BE2C (cell line): ENCODE data around the gene HHAT.
A peak's percentile ranks its signal among the peaks of the same experiment; 100 is the strongest.

Source experiments
- DNase-seq: peaks from one replicate; pipeline ENCODE4 v3.0.0-alpha.2; 2020
- H3K27me3 ChIP-seq: fragments of 250-450 bp; sonication (Bioruptor Pico); 2 replicates; pipeline ENCODE4 v1.5.1; 2020; ENCODE audit warnings: mild to moderate bottlenecking
- H3K36me3 ChIP-seq: fragments of 250-450 bp; sonication (Bioruptor Pico); 2 replicates; pipeline ENCODE4 v1.5.1; 2020; ENCODE audit warnings: mild to moderate bottlenecking
- H3K4me1 ChIP-seq: fragments of 250-450 bp; sonication (Bioruptor Pico); 2 replicates; pipeline ENCODE4 v1.5.1; 2020
- H3K4me3 ChIP-seq: 2 replicates; pipeline ENCODE4 v1.5.1; 2011; ENCODE audit warnings: low read depth, low read length
- H3K9me3 ChIP-seq: fragments of 250-450 bp; sonication (Bioruptor Pico); 2 replicates; pipeline ENCODE4 v1.5.1; 2020
- CTCF ChIP-seq: IDR thresholded peaks from 2 replicates; pipeline ENCODE4 v1.5.1; 2012; ENCODE audit warnings: mild to moderate bottlenecking, low read depth, low read length

The HHAT gene

GRCh38 chr1:210696709-210697108, 368.0 kb downstream of the HHAT start:
- DNase-seq, result no peak
- Histone ChIP-seq H3K27me3 (no peaks in the 10 kb centered on the region), H3K36me3 (no peaks in the 10 kb centered on the region), H3K4me3 (no peak overlapping the region), H3K4me1 (peaks cover 12% of the 10 kb centered on the region), H3K9me3 (no peaks in the 10 kb centered on the region)
- no peak for TF ChIP-seq CTCF

GRCh38 chr1:210697185-210697584, 368.5 kb downstream of the HHAT start:
- peaks cover 9% of the 10 kb centered on the region for H3K4me1 ChIP-seq
- H3K27me3 ChIP-seq, result no peaks in the 10 kb centered on the region
- TF ChIP-seq CTCF, result peak; percentile 43
- no peaks in the 10 kb centered on the region for H3K36me3 ChIP-seq
- DNase-seq, result peak; percentile 47
- no peak overlapping the region for H3K4me3 ChIP-seq
- H3K9me3 ChIP-seq, result no peaks in the 10 kb centered on the region

- Histone ChIP-seq H3K27me3 (no peaks in the 10 kb centered on the region), H3K36me3 (no peaks in the 10 kb centered on the region), H3K4me3 (no peak overlapping the region), H3K9me3 (no peaks in the 10 kb centered on the region), H3K4me1 (peaks cover 7% of the 10 kb centered on the region)
- no peak for DNase-seq
- TF ChIP-seq CTCF, result no peak
These were observed 370.0 kb downstream of the HHAT start for GRCh38 chr1:210698661-210699060.

- no peak for DNase-seq
- Histone ChIP-seq H3K4me3 (no peak overlapping the region), H3K27me3 (no peaks in the 10 kb centered on the region), H3K4me1 (peaks cover 7% of the 10 kb centered on the region), H3K36me3 (no peaks in the 10 kb centered on the region), H3K9me3 (no peaks in the 10 kb centered on the region)
- TF ChIP-seq CTCF, result no peak
These were observed 371.4 kb downstream of the HHAT start for GRCh38 chr1:210700083-210700482.

GRCh38 chr1:210700511-210700910, 371.8 kb downstream of the HHAT start:
- H3K36me3 ChIP-seq, result no peaks in the 10 kb centered on the region
- H3K9me3 ChIP-seq, result no peaks in the 10 kb centered on the region
- H3K27me3 ChIP-seq, result no peaks in the 10 kb centered on the region
- H3K4me3 ChIP-seq, result no peak overlapping the region
- DNase-seq, result no peak
- H3K4me1 ChIP-seq, result peaks cover 7% of the 10 kb centered on the region
- TF ChIP-seq CTCF, result no peak

- Histone ChIP-seq H3K4me3 (no peak overlapping the region), H3K27me3 (no peaks in the 10 kb centered on the region), H3K4me1 (no peaks in the 10 kb centered on the region; the same call in 1 of the 2 replicates), H3K9me3 (no peaks in the 10 kb centered on the region), H3K36me3 (no peaks in the 10 kb centered on the region)
- no peak for DNase-seq
- TF ChIP-seq CTCF, result no peak
These were observed 373.8 kb downstream of the HHAT start for GRCh38 chr1:210702506-210702905.
